Dedifferentiated amniotic fluid mesenchymal stem cell (primary cell): Measurements from ENCODE around the gene CAPN2.

Experiments
- DNase-seq: peaks from one replicate; pipeline ENCODE4 v3.0.0-alpha.2; 2016; ENCODE audit errors: extremely low spot score

CAPN2 gene

DNA sequence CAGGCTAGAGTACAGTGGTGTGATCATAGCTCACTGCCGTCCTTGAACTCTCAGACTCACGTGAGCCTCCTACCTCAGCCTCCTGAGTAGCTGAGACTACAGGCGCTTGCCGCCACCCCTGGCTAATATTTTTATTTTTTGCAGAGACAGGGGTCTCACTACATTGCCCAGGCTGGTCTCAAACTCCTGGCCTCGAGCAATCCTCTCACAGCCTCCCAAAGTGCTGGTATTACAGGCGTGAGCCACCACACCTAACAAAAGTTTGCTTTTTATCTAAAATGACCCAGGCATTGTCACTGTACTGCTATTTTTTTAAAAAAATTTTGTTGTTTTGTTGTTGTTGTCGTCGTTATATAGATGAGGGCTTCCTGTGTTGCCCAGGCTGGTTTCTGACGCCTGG, 46.4 kb downstream of the CAPN2 start:
- no peak for DNase-seq

DNA sequence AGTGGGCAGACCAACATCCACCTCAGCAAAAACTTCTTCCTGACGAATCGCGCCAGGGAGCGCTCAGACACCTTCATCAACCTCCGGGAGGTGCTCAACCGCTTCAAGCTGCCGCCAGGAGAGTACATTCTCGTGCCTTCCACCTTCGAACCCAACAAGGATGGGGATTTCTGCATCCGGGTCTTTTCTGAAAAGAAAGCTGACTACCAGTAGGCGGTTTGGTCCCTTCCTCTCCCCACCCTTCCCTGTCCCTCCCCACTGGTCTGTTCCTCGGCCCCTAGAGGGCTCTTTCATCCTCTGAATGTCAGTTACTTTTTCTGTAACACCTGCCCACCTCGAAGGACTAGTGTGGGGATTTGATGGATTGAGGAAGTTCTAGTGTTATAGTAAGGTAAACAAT, 46.9 kb downstream of the CAPN2 start:
- DNase-seq, result no peak

DNA sequence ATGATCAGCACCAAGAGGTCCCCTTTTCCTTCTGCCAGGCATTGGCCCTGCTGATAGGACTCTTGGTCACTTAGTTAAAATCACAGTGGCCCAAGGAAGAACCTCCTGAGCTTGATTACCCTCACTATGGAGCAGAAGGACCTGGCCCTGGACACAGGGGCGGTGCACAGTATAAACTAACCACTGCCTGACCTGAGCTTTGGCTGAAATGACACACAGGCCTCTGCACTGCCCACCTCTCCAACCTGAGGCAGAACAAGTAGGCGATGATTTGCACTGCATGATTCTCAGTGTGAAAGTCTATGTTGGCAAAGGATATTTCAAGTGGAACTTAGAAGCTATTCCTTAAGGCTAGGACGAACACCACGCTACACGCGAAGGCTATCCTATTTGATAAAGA, 48.5 kb downstream of the CAPN2 start:
- no peak for DNase-seq

DNA sequence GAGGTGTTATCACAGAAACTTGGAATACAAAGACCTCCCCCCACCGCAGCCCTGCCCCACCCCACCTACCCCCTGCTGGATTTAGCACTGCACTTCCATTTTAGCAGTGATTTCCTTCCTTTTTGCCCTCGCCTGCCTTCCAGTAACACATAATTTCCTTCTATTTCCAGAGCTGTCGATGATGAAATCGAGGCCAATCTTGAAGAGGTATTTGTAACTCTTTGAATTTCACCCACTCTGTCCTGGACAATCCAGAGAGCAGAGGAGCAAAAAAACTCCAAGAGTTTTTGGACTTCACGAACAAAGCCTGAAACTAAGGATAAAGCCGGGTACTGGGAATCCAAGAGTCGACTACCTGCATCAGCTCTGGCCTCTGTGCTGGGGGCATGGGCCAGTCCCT, 49.1 kb downstream of the CAPN2 start:
- peak; percentile 51 for DNase-seq

DNA sequence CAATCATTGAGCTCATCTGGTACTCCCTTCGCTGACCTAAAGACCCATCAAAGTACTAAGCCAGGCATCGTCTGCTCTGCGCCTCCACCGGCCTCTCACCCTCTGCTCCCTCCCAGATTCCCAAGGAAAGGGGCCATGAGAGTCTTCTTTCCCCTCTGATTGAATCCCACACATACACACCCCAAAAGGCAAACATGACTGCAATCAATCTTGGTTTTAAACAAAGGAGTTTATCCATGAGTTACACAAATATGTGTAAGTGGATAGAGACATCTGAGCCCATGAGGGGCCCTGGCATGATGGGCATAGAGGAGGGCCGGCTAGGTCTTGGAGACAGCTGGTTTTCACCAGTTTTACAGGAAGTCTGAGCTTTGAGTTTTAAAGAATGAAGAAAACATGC, 50.9 kb downstream of the CAPN2 start:
- DNase-seq, result no peak

DNA sequence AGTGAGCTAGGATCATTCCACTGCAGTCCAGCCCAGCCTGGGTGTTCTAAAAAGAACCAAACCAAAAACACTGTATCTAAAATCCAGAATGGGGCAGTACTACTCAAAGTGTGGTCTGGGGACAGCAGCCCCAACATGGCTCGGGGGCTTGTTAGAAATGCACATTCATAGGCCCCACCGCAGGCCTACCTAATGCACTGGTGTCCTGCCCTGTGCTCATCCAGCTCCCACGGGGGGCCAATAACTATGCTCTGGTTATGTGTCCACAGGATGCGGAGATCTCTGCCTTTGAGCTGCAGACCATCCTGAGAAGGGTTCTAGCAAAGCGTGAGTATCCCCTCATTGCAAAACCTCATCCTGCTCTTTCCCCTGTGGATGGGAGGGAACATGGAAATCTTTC, 51.5 kb downstream of the CAPN2 start:
- DNase-seq, result no peak

DNA sequence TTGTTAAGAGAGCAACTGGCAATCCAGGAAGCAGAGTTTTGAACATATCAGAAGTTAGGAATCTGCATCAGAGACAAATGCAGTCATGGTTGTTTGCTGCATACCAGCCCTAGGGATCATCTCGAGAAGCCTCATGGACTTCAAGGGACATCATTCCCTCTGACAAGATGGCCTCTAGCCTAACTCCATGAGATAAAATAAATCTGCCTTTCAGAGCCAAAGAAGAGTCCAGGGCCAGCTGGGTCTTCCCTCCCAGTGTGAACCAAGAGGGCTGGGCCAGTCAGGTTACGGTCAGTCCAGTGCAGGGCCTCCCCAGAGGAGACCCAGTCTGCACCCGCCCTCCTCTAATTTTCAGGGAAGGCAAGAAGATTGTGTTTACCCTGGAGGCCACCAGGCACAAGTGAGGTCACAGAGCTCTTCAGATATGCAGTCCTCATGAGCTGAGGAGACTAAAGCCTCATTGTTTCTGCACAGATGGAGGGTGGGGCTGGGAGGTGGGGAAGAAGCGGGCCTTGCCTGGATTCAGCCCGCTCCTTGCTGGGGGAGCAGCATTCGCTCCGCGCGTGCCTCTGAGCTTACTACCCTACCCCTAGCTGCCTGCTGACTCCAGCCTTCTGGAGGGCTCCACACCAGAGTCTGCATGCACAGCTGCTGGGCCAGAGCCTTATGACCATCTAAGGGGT, 52.8 kb downstream of the CAPN2 start:
- no peak for DNase-seq

DNA sequence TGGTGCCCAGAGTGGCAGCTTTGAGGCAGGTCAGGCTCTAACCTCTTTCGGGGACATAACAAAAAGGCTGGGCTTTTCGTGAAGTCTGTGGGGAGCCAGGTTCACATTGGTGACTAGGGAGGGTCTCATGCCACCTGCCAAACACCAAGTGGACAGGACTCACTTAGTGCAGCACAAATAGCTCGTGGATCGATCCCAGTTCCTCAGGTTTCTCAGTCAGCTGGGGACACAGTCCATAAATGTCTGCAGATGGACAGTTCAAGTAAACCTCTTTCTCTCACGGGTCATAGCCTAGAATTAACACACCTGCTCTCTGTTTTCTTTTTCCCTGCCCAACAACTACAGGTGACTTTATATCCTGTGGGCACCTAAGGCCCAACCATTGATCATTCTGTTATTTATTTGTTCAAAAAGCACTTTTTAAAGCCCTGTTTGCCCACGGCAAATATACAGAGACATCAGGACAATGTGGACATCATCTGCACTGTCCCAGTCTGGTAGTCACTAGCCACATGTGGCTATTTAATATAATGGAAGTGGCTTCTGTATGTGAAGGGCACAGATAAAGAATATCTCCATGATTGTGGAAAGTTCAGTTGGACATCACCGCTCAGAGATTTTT, 53.5 kb downstream of the CAPN2 start:
- no peak for DNase-seq

DNA sequence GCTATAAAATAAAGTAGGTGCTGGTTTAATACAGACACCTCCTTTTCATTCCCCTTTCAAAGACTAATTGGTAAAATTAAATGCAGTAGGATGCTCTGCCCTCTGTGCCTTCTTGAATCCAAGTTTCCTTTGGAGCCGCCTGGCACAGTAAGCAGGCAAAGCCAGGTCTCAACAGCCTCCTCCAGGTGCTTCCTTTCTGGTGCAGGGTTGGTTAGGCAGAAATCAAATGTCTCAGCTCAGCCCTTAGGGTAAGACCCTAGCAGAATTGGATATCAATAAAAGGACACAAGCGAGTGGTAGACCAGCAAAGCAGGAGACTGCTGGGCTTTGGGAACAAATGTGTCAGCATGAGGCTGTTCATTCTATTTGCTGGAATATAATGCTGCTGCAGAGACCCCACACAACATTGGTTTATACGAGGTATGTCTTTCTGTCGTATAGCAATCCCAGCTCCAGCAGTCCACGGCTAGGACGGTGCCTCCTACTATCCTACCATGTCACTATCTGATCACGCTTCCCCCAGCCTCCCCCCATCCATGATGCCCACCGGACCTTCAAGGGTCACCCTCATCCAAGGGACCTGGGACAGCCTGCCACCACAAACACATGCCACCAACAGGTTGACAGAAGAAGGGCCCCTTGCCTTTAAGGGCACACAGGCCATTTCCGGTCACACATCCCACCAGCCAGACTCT, 58.4 kb downstream of the CAPN2 start:
- no peak for DNase-seq

DNA sequence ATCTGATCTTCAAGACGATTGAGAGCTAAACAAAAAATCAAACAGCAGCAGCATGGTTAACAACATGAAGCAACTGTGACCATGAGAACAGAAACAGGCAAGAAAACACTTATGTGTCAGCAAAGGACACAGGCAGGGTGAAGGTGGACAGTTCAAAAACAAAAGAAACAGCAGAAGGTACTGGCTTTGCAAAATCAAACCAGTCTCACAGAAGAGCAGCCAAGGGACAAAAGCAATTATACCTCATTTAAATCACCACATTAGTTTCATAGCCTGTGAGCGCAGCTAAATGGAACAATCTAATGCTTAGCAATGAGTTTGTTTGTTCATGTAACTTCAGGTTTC, 59.1 kb downstream of the CAPN2 start:
- no peak for DNase-seq

DNA sequence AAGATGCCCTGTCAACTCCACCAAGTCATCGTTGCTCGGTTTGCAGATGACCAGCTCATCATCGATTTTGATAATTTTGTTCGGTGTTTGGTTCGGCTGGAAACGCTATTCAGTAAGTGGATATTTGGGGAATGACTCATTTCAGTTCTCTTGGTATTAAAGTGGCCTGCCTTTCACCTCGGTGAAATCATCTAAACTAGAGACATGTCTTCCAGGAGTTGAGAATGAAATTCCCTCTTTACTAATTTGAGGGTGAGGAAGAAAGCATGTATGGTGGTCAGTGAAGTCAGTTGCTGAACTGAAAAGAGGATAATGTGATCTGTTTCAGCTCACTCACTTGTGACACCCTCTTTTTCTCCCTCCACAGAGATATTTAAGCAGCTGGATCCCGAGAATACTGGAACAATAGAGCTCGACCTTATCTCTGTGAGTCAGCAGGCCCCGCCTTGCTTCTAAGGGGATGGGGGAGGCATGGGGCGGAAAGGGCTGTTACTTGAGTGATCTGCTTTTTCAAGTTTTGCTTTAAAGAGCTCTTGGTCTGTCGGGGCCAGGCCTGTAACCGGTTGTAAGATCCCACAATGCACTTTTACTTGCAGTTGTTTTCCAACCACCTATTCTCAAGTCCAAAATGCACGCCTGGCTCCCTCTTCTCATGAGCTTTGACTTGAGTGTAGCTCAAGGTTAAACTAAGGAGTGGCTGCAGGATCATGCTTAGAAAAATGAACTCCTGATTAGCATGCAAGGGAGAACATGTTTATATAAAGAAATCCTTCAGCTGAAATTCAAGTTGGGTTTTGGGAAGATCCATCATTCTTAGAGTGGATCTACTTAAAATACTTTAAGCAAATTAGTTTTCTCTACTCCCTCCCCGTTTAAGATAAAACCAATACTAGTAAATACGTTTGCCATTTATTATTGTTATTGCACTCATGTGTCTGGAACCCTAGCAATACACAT, 59.8 kb downstream of the CAPN2 start:
- peak; percentile 82 for DNase-seq

DNA sequence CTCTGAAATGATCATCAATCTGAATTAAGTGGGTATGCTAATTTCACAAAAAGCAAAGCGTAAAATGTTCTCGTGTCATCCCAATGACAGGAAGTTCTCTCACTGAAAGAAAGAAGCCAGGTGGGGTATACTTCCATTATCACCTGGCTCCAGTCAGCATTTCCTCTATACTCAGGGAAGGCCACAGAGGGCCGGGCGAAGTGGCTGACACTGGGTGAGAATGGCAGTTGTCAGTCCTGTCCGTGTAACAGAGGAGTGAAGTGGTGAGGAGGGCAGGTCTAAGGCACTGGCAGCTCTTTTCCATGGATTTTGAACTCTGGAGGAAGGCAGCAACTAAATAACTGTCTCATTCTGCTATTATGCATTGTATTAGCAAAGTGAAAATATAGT, 60.4 kb downstream of the CAPN2 start:
- DNase-seq, result no peak

DNA sequence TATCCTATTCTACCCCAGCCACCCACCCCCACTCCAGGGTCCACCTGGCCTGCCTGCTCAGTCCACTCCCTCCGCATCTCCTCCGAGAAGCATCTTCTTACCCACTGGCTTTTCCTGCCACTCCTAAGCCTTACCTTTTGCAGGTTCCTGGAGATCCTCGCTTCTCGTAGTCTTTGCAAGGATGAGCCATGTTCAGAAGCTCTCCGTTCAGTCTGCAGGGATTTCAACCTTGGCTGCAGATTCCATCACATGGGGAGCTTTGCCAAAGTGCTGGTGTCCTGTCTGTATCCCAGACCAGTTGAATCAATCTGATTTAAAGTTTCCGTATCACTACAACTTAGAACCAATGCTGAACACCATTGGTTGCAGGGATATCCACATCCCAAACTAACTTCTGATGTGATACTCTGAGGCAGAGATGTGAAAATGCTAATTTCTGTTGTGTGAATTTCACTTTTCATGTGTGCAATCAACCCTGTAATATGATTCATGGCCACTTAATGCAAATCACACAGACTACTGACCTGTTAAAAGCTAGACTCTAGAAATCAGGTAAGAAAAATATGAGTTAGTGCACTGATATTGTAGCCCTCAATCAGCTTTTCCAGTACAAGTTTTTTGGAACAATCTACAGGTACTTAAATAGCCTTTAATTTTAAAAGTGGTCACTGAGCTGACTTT, 61.9 kb downstream of the CAPN2 start:
- no peak for DNase-seq

DNA sequence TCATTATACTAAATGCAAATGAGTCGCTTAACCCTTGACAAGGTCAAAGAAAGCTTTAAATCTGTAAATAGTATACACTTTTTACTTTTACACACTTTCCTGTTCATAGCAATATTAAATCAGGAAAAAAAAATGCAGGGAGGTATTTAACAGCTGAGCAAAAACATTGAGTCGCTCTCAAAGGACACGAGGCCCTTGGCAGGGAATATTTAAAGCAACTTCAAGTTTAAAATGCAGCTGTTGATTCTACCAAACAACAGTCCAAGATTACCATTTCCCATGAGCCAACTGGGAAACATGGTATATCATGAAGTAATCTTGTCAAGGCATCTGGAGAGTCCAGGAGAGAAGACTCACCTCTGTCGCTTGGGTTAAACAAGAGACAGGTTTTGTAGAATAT, 62.7 kb downstream of the CAPN2 start:
- peak; percentile 42 for DNase-seq

DNA sequence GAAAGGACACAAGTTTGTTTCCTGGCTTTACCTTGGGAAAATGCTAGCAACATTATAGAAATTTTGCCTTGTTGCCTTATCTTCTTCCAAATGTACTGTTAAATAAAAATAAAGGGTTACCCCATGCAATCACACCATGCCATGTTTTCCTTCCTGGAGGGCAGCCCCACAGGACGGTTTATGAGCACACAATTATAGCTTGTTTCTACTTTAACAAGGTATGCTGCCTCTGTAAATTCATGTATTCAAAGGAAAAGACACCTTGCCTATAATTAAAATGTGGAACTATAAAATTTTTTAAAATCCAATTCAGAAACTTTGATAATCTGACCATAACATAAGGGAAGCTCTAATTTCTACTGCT, 63.4 kb downstream of the CAPN2 start:
- no peak for DNase-seq

DNA sequence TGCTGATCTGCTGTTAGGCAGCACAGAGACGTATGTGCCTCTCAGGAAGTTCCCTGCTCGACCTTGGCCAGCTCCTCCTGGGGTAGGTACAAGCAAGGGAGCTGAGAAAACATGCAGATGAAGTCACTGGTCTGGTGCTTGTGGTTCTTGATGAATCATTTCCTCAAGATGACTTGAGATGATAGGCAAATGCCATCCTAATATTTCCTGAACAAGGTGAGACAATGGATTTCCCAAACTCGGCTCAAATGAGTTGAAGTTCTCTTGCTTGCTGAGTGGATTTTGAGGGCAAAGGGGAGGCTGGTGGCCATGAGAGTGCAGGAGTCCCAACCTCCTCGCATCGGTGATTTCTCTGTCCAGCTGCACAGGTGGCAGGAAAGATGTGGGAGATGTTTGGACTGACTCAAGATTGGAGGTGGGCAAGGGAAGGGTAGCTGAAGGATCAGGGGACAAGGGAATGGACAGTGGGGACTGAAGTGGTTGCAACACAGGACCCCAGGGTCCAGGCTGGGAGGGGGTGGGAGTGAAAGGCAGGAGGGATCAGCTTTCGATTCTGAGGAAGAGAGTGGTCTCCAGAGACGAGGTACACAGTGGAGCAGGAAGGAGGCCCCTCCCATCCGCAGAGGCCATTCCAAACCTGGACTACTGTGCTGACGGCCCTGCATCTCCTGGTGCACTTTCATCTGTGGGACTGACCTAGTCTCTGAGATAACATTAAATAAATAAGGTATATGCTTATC, 63.9 kb downstream of the CAPN2 start:
- no peak for DNase-seq

DNA sequence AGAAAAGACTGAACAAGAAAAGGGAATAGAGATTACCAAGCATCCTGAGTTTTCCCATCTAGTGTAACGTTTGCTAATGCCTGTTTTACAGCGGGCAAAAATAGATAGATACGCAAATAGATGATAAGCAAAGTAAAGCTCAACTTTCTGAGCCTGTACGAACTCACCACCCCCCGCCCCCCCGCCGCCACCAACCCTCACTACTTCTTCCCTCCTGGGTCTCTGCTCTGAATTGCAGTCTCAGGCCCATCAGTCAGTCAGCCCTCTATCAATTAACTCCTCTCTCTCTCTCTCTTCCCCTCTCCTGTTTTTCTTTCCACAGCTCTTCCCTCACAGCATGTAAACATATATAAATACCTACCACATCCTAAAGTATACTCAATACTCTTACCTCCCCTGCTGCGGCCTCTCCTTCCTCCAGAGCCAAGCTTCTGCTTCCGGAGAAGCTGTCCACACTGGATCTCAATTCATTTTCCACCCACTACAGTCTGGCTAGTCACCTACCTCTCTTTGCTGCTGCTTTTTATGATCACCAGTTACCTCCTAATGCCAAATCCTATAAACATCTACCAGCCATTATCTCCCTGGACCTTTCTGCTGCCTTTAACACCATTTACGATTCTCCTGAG, 64.6 kb downstream of the CAPN2 start:
- DNase-seq, result no peak

DNA sequence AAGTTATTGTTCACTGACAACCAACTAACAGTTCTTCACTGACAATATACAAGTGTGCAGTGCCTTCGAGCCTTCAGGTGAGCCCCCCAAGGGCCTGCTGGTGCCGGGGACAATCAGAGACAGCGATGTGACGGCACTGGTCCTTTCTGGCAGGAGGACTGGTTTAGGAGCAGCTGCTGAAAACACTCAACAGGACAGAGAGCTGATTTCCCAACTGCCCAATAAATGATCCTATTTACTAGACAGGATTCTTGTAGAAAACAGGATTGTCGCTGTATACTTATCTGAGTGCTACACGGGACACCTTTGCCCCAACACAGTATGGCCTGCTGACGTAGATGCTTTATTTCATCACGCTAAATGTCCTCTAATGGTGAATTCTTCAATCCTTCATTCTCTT, 68.0 kb downstream of the CAPN2 start:
- DNase-seq, result no peak

DNA sequence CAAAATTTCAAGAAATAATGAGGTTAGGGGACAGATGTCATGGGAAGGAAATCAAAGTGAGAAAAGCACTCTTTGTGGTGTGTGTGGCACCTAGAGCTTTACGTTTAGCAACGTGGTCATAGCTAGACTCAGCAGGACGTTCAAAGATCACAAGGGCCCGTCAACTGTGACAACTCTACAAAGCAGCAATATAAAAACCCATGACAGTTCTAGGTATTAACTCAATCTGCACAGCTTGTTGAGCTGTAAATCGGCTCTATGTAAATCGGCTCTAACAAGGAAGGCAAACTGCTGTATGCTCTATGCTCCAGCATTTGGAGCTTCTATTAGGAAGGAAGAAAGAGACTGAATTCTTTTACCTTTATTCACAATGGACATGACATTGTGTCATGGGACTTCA, 68.6 kb downstream of the CAPN2 start:
- DNase-seq, result no peak

DNA sequence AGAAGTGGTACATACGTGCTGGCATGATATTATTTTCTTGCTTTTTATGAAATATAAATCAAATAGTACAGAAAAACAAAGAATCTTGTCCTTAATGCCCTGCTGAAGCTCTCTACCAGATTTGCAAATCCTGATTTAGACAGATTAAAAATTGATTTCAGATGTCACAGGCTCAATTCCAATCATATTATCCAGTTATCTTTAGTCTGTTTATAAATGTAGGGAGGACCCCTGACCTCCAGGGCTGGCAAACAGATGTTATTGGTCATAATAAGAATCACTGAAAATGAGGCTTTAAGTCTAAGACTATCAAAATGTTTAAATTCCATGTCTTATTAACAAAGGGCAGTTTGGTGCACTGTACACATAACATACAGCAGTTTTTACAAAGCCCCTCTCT, 71.3 kb downstream of the CAPN2 start:
- DNase-seq, result no peak

DNA sequence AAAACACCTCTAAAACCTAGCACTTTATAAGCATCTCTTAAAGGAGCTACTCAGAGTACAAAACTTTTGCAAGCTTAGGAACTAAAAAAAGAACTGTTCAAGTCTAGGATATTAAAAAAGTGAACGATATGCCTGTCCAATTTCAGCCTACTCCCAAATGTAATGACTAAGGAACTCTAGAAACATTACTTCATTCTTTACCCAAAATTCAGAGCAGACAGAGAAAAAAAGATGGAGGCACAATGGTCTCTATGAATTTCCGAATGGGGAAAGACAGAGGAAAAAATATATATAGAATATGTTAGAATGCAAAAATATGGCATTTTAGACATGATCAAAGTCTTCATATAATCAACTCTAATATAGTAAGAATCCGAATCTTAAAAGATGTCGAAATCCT, 72.2 kb downstream of the CAPN2 start:
- DNase-seq, result no peak
